HPDE6-E6E7 (cell line): ENCODE results near the gene AHI1.
A peak's percentile ranks its signal among the peaks of the same experiment; 100 is the strongest.
"Not testable (repeated sequence)": the region's sequence is repeated elsewhere in the genome, so short reads cannot be mapped to it uniquely, and the experiment has no call there.

Source experiments
- DNase-seq: peaks from one replicate; pipeline ENCODE4 v3.0.0; 2011; ENCODE audit warnings: missing footprints; ENCODE audit errors: extremely low spot score

Gene AHI1

DNA sequence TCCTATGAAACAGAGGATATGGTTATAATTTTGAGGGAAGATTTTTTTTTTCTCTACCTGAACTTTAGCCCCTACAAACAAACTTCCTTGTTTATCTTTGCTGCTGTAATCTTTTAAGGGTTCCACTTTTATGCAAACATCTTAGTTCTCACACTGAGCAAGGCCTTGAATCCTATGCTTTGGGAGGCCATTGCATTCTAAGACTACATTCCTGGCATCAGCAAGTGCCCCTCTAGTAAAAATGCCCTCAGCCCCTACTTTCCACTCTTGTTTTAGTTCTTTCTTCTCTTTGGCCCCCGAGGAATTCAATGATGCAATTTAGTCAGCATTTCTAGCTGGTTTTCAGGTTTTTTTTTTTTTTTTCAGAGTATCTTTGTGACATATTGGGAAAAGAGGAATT, 8.1 kb upstream of the AHI1 start:
- no peak for DNase-seq

DNA sequence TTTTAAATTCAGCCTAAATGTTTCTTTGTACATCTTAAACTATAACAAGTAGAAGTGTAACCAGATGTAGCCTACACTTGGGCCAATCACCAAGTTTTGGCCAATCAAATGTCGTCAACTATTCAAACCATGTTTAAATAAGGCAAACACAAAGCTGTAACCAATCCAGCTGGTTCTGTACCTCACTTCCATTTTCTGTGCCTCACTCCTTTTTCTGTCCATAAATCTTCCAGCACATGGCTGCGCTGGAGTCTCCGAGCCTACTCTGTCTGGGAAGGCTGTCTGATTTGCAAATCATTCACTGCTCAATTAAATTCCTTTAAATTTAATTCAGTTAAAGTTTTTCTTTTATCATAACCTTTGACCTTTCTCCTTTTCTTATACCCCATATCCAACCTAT, 7.7 kb upstream of the AHI1 start:
- no peak for DNase-seq

DNA sequence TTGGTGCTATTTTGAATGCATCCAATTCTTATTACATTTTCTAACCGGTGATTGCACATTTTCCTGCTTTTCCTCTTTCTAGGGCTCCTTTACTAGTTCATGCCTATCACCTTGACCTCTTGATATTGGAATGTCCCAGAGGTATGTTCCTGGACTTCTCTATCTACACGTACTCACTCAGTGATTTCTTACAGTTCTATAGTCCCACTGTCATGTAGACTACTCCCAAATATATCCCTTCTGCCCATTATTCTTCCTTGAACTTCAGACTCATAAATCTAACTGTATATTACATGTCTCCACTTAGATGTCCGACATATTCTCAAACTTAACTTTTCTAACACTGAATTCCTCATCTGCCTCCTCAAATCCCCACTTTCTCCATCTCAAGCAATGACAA, 7.2 kb upstream of the AHI1 start:
- no peak for DNase-seq

DNA sequence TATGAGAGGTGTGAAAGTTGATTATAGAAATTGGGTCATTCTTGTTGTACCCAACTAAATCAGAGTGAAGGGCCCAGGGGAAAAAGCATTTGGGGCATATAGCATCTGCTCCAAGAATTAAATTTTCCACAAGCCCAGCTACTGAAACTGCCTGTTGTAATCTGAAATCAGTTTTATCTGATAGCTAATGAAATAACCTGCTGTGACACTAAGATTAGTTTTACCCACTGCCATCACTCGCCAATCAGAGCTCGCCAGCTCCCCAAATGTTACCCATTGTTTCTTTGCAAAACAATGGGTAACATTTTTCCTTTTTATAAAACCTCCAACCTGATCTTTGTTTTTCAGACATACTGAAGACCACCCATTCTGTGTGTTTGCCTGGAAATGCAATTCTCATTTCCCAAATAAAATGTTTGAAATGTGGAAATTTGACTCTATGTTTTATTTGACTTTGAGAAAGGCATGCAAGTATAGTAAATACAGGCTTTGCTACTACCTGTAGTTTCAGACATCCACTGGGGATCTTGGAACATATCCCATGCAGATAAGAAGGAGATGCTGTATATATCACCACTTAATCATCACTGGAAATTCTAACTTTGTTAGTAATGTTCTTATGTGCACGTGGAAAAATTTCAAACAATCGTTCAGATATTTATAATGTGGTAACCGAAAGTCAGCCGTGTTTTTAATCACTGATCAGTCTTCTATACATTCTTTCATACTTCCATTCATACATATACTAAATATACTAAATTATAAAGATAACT, 6.3 kb upstream of the AHI1 start:
- no peak for DNase-seq

DNA sequence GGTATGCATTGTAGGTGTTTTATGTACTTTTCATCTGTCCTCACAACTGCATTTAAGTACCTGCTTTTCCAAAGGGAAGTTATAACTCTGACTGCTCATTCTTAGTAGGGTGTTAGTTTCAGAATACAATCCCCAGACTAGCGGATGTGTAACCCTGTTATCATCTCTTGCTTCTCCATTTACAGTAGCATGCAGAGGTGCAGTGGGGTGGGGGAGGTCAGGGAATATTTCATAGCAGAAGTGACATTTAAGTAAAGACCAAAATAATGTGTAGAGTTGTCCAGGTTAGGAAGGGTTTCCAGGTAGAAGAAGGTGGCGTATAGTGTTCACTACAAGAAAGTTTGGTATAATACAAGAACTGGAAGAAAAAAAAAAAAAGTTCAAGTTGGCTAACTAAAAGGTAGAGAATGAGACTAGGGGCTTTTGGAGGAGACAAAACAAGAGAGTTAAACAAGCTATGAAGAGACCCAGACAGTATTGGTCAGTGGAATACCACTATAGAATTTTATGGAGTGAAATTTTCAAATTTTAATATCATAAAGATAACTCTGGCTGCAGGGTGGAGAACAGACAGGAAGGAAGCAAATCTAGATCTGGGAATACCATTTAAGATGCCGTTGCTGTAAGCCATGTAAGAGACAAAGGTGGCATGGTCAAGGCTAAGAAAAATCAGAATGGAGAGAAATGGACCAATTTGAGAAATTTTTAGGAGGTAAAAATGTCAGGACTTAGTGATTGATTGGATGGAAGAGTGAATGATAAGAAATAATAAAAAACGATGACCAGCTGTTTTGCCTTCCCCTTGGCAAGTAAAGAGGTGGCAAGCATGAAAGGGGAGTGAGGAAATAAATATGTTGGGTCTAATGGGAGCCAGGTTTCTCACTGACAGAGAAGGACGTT, 2.2 kb upstream of the AHI1 start:
- DNase-seq: no peak

DNA sequence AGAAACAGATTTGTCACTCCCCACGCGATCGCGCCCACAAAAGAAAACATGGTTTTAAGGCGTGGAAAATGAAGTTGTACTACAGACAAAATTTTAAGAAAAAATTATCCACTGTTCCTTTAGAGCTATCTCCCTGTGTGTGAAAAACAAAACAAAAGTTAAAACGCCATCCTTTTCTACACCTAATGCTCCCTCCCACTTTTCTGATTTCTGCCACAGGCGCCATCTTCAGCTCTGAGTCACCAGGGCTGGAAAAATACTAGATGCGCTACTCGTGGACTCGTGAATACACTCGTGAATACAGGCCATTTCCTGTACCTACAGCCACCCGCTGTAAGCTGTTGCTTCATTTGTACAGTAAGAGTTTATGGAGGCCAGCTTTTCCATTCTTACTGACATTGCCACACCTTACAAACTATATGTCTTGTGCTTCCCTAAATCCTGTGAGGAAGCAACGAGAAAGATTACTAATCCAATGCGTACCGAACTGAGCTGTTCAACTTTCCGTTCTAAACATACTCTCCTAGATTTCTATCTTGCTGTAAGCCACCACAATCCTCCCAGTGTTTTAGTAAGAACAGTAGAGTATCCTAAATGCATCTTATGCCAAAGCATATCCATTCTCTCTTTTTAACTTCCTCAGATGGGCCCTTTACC, 773 bp upstream of the AHI1 start:
- peak; percentile 64 for DNase-seq

DNA sequence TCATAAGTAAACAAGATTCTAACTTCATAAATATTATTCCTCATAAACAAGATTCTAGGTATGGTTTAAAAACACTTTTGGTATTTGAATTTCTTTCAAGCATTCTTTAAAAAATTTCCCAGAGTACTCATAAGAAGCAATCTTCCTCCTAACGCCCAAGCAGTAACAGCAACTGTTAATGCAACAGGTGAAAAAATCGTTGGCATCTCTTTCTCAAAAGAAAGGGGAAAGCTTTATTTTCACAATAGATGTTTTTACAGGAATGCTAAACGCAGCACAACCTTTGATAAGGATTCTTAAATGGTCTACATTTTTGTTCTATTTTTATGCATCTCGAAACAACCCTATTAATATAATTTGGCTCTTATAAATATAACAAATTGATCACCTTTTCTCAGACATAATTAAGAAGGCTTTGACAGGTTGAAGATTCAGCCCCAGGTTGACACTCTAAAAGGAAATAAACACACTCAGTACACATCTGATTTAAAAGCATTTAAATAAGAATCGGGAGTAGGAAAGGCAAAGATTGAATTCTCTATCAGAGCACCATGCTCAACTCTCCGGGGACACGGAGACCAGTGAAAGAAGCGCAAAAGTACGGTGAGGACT, 634 bp downstream of the AHI1 start:
- DNase-seq: no peak

DNA sequence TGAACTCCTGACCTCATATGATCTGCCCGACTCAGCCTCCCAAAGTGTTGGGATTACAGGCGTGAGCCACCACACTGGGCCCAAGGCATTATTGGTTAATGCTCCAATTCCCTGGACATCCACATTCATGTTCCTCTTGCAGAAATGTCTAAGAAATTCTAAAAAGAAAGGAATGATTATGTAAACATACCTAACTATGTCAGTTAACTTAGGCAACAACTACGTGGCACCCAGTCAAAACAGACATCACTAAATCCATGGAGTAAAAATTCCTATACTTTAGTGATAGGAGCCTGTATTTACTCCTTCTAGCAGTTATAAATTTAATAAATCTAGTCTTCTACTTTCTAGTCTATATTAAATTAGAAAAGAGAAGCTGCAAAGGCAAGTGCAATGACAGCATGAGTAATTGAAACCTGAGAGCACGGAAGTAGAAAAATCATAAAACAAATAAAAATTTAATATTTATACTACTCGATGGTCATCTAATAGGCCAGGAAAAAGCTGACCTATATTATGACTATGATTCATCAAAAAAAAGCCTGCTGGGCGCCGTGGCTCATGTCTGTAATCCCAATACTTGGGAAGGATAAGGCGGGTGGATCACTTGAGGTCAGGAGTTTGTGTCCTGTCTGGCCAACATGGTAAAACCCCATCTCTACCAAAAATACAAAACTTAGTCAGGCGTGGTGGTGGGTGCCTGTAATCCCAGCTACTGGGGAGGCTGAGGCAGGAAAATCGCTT, 4.2 kb downstream of the AHI1 start:
- DNase-seq: no peak

DNA sequence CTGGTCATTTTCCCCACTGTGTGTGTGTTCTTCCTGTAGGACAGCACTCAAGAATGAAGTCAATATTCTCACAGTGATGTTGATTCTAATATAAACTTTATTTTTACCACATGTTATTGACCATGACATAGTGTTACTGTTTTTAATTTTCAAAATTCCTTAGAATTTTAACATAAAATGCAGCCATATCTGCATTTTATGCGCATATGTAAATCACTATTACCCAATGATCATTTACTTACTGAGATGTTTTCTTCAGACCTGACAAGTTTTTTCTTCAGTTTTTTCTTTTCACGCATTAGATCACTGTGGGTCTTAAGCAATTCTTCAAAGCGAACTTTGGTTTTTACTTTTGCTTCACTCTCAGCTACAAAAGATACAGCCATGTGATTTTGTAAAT, 7.2 kb downstream of the AHI1 start:
- DNase-seq: no peak

DNA sequence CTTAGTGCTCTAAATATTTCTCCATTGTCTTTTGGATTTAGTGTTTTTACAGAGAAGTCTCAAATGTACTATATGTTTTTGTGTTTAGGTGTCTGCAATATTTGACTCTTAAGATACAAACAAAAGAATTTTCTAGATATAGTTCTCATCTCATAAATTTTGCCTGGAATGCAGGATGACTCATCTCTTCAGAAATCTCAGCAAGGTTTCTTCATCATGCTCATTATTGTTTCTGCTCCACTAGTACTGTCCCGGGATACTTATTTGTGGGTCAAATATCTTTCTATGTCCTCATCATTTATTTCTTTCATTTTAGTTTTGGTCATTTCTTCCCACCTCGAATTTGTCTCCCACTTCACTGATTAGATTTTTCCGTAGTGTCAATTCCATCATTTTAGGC, 9.5 kb downstream of the AHI1 start:
- no peak for DNase-seq

DNA sequence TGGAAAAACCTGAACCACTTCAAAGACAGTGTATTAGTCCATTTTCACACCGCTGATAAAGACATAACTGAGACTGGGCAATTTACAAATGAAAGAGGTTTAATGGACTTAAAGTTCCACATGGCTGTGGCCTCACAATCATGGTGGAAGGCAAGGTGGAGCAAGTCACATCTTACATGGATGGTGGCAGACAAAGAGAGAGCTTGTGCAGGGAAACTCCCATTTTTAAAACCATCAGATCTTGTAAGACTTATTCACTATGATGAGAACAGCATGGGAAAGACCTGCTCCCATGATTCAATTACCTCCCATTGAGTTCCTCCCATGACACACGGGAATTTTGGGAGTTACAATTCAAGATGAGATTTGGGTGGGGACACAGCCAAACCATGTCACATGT, 13.6 kb downstream of the AHI1 start:
- DNase-seq: not testable (repeated sequence)

DNA sequence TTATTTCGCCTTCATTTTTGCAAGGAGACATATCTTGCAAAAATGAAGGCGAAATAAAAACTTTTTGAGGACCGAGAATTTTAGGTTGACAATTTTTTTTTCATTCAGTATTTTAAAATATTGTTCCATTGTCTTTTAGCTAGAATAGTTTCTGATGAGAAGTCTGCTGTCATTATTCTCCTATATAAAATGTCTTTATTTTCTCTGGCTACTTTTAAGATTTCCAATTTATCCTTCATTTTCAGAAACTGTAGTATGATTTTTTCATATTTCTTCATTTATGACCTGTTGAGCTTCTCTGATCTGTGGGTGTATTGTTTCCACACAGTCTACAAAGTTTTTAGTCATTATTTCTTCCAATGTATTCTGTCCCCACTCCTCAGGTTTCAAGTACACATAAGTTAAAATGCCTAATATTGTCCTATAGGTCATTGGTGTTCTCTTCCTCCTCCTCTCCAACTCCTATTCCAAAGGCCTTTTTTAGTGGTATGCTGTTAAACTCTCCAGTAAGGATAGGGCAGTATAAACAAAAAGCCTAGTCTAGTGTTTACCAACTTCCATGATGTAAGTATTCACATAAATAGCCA, 15.7 kb downstream of the AHI1 start:
- no peak for DNase-seq

DNA sequence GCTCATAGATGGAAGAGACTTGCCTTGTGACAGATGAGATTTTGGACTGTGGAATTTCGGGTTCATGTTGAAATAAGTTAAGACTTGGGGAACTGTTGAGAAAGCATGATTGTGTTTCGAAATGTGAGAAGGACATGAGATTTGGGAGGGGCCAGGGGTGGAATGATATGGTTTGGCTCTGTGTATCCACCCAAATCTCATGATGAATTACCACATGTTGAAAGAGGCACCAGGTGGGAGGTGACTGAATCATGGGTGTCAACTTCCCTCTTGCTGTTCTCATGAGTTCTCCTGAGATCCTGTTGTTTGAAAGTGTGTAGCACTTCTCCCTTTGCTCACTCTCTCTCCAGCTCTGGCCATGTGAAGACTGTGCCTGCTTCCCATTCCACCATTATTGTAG, 17.9 kb downstream of the AHI1 start:
- DNase-seq: no peak

DNA sequence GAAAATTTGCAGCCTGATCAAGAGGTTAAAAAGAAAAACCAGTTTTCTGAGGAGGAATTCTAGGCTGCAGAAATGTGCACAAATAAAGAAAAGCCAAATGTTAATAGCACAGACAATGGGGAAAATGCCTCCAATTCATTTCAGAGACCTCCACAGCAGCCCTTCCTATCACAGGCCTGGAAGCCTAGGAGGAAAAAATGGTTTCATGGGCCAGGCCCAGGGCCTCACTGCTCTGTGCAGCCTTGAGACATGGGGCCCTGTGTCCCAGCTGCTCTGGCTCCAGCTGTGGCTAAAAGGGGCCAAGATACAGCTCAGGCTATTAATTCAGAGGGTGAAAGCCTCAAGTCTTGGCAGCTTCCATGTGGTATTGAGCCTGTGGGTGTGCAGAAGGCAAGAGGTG, 18.9 kb downstream of the AHI1 start:
- no peak for DNase-seq

DNA sequence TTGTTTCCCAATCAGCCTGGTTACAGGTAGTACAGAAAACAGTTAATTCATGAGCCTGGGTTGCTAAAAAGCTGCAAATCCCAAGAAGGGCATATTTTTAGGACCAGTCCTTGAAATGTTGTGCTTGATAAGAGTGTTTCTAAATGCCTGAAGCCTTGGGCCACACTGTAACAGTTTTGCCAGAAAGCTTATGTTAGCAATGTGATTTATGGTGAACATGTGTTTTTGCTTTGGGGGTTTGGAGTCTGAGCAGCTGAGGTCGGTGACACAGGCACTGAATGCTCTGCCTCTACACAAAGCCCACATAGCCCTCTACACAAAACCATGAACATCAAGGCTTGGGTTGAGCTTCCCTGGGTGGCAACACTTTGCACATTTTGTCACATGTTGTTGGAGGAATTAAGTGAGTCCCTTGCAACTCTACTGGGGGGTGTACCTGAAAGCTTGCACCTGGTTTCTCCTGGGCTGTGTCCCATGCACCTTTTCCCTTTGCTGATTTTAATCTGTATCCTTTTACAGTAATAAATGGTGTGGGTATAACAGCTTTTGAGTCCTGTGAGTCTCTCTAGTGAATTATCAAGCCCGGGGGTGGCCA, 22.2 kb downstream of the AHI1 start:
- no peak for DNase-seq

DNA sequence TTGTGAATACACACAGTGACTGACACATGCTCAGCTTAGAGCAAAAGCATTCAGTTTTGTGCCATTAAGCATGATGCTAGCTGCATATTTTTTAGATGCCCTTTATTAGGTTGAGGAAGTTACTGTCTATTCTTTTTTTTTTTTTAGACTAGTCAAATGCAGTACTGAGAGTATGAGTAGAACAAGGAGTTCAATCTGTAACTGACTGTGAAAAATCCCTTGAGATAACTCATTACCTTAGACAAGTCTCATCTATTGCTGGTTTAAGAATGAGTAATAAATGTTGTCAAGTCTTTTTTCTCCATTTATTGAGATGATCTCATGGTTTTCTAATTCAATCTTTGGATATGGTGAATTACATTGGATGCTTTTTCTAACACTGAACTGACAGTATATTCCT, 23.2 kb downstream of the AHI1 start:
- DNase-seq: no peak

DNA sequence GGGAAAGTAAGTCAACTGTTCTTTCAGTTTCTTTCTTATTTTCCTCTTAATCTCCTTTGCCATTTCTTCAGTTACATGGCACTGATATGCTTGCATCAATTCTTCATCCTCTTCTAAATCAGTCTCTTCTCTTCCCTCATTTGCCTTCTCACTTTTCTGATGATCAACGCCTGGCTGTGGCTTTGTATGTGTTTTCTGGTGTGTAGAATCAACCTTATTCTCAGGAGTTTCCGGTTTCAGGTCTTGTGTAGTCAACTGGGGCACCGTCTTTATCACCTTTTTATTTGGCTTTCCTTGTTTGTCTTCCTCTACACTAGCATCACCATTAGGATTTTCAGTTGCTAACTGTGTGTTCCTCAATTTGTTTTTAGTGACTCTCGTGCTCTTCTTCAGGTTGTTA, 31.6 kb downstream of the AHI1 start:
- DNase-seq: no peak

DNA sequence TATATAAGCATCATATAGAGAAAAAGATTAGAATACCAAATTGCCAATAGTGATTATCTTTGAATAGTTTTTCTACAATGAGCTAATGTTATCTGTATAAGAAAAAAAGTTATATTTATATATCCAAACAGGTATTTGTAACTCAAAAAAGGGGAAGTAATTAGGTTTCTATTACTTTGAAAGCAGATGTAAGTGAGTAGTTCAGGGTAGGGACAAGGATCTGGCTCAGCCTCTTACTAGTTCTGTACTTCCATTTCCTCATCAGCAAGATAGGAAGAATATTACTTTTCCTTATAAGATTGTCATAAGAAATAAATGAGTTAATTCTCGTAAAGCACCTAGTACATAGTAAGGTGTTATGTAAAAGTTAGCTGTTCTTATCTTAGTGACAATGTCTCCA, 32.2 kb downstream of the AHI1 start:
- DNase-seq: no peak

DNA sequence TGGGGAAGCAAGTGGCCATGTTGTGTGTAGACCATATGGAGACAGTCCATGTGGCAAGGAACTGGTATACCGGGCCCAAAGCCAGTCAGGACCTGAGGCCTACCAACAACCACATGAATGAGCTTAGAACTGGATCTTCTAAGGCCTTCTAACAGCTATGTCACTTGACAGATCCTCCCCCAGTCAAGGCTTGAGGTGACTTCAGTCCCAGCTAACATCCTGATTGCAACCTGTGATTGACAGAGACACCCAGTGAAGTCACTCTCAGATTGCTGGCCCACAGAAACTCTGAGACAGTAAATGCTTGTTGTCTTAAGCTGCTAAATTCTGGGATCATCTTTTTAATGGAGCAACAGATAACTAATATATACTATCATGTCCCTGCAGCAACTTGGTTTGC, 32.9 kb downstream of the AHI1 start:
- no peak for DNase-seq

DNA sequence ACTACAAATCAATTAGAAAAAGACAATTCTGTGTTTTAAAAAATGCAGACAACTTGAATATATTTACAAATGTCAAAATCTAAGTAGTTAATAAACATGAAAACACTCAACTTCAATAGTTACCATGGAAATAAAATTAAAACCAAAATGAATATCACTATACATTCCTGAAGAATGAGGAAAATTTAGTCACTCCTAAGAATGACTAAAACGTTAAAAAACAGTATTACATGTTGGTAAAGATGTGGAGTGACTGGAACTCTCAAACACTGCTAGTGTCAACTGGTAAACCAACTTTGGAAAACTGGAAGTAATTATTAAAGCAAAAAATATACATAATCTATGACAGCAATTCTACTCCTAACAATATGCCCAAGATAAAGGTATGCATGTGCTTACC, 36.3 kb downstream of the AHI1 start:
- DNase-seq: no peak

DNA sequence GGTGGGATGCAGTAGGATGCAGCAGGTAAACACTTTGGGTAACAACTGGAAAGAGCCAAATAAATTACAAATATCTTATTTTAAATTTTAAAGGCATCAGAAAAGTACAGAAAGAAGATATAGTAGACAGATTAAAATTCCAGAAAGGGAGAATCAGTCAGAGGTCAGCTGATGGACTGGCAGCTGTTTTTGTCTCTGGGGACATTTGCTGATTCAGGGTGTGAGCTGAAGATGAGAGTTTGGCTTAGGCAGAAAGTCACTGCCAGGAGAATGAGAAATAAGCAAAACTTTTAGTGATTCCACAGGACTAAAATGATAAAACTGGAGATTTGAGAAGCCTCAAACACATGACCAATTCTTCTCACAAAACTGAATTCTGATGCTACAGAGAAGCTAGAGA, 39.5 kb downstream of the AHI1 start:
- DNase-seq: no peak
